ENCODE data around the gene AMZ1.
"Not testable (repeated sequence)": the region's sequence is repeated elsewhere in the genome, so short reads cannot be mapped to it uniquely, and the experiment has no call there.

The AMZ1 gene

GRCh38 chr7:2713370-2713769 lies 25.4 kb downstream of the AMZ1 start:
- DNase-seq (ENCODE audit: low spot score): no peak

- DNase-seq (ENCODE audit: low spot score): no peak
Measured at GRCh38 chr7:2713978-2714377, 26.0 kb downstream of the AMZ1 start.

GRCh38 chr7:2714636-2715035 lies 26.6 kb downstream of the AMZ1 start:
- DNase-seq (ENCODE audit: low spot score): no peak

GRCh38 chr7:2715341-2716231 lies 27.6 kb downstream of the AMZ1 start:
- no peak for DNase-seq (ENCODE audit: low spot score)

- DNase-seq (ENCODE audit: low spot score): no peak
Measured at GRCh38 chr7:2716488-2716887, 28.5 kb downstream of the AMZ1 start.

- DNase-seq (ENCODE audit: low spot score): no peak
Measured at GRCh38 chr7:2716906-2717292, 28.9 kb downstream of the AMZ1 start.

- DNase-seq (ENCODE audit: low spot score): no peak
Measured at GRCh38 chr7:2717293-2718261, 29.6 kb downstream of the AMZ1 start.

- DNase-seq (ENCODE audit: low spot score): no peak
Measured at GRCh38 chr7:2718296-2718965, 30.4 kb downstream of the AMZ1 start.

GRCh38 chr7:2719007-2719406 lies 31.0 kb downstream of the AMZ1 start:
- DNase-seq (ENCODE audit: low spot score): no peak

- DNase-seq (ENCODE audit: low spot score): no peak
Measured at GRCh38 chr7:2720024-2720423, 32.0 kb downstream of the AMZ1 start.

- DNase-seq (ENCODE audit: low spot score): no peak
Measured at GRCh38 chr7:2721842-2722241, 33.8 kb downstream of the AMZ1 start.

- no peak for DNase-seq (ENCODE audit: low spot score)
Measured at GRCh38 chr7:2722591-2722990, 34.6 kb downstream of the AMZ1 start.

GRCh38 chr7:2723138-2723850 lies 35.3 kb downstream of the AMZ1 start:
- DNase-seq (ENCODE audit: low spot score): no peak

- DNase-seq (ENCODE audit: low spot score): not testable (repeated sequence)
Measured at GRCh38 chr7:2724036-2724435, 36.0 kb downstream of the AMZ1 start.

- no peak for DNase-seq (ENCODE audit: low spot score)
Measured at GRCh38 chr7:2724453-2725177, 36.6 kb downstream of the AMZ1 start.

- DNase-seq (ENCODE audit: low spot score): no peak
Measured at GRCh38 chr7:2725178-2726105, 37.4 kb downstream of the AMZ1 start.

- no peak for DNase-seq (ENCODE audit: low spot score)
Measured at GRCh38 chr7:2726316-2727018, 38.5 kb downstream of the AMZ1 start.

- not testable (repeated sequence) for DNase-seq (ENCODE audit: low spot score)
Measured at GRCh38 chr7:2727206-2727605, 39.2 kb downstream of the AMZ1 start.
